Muscle layer of colon (tissue), 2 donors: ENCODE measurements around the gene ALLC.

Source experiments
- H3K27ac ChIP-seq: one replicate; pipeline ENCODE4 v1.7.0; 2013; ENCODE audit warnings: low read depth, mild to moderate bottlenecking, low read length, moderate library complexity
- H3K27me3 ChIP-seq, 2 donors: one replicate each; pipeline ENCODE4 v1.7.0; 2013; ENCODE audit warnings: low read length in 2 of 2, mild to moderate bottlenecking in 2 of 2; ENCODE audit not compliant: insufficient read depth in 2 of 2, control insufficient read depth in 1 of 2
- H3K36me3 ChIP-seq: one replicate; pipeline ENCODE4 v1.7.0; 2013; ENCODE audit warnings: mild to moderate bottlenecking, low read length; ENCODE audit not compliant: insufficient read depth
- H3K4me1 ChIP-seq: one replicate; pipeline ENCODE4 v1.7.0; 2013; ENCODE audit warnings: mild to moderate bottlenecking, low read length; ENCODE audit not compliant: insufficient read depth
- H3K4me3 ChIP-seq, 2 donors: one replicate each; pipeline ENCODE4 v1.7.0; 2013; ENCODE audit warnings: low read length in 2 of 2, low read depth in 1 of 2, mild to moderate bottlenecking in 1 of 2, moderate library complexity in 1 of 2
- H3K9ac ChIP-seq: one replicate; pipeline ENCODE4 v1.7.0; 2013; ENCODE audit warnings: low read length
- H3K9me3 ChIP-seq: one replicate; pipeline ENCODE4 v1.7.0; 2013; ENCODE audit warnings: mild to moderate bottlenecking, low read length
- donor health status: abdominal sarcoma.
- donor health status: Adenocarcinoma of cecum.

The ALLC gene

DNA sequence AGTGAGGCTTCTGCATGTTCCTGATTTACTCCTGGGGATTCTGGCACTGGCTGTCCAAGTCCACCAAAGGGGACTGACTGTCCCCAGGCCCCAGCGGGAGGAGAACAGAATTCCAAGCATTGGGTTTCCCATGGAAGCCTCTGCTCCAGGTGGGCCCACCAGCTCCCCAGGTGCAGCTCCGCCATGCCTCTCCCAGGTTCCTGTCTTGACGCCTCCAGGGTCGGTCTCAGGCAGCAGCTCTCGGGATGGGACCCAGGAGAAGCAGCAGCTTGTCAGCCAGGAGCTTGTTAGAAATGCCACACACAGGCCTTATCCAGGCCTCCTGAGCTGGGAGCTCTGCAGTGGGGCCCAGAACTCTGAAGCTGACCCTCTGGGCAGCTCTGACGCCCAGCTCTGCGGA lies 93.3 kb downstream of the ALLC start:
- Histone ChIP-seq H3K9me3 (no peaks in the 10 kb centered on the region), H3K4me1 (no peaks in the 10 kb centered on the region), H3K4me3 (no peak overlapping the region), H3K36me3 (no peaks in the 10 kb centered on the region), H3K9ac (no peak overlapping the region), H3K27me3 (no peaks in the 10 kb centered on the region), H3K27ac (no peak overlapping the region)

DNA sequence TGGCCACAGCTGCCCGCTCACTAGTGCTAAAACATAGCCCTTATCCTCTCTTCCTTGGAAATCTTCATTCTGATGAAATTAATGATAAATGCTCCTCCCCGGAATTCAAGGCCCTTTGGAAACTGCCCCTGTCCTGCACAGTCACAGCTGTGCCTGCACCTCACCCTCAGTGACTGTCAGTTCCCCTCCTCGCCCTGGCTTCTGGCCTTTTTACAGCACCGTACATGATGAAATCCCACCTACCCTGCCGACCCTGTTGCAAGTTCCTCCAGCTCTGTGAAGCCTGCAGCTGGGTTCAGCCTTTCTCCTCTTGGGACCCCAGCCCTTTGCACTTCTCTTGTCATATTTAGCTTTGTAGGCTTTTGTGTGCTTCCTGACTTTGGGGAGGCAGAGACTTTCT lies 93.8 kb downstream of the ALLC start:
- no peaks in the 10 kb centered on the region for H3K9me3 ChIP-seq

More for the DNA sequence above, 93.8 kb downstream of the ALLC start:
- H3K4me1 ChIP-seq: no peaks in the 10 kb centered on the region
- H3K27ac ChIP-seq: no peak overlapping the region
- no peaks in the 10 kb centered on the region for H3K36me3 ChIP-seq
- H3K9ac ChIP-seq: no peak overlapping the region
- no peaks in the 10 kb centered on the region for H3K27me3 ChIP-seq
- H3K4me3 ChIP-seq: no peak overlapping the region
